Coronary artery (tissue), 2 donors: Measurements from ENCODE around the gene ADAT1.
"Not testable (repeated sequence)": the region's sequence is repeated elsewhere in the genome, so short reads cannot be mapped to it uniquely, and the experiment has no call there.

ENCODE experiments used
- DNase-seq: peaks from one replicate; pipeline ENCODE4 v3.0.0-alpha.2; 2017; ENCODE audit warnings: low spot score
- H3K27ac ChIP-seq, 2 donors: fragments of 200-600 bp; sonication (generic); one replicate each; pipeline ENCODE4 v1.5.1; 2016 to 2019
- H3K4me3 ChIP-seq: fragments of 200-600 bp; sonication (generic); 2 replicates; pipeline ENCODE4 v1.5.1; 2016; ENCODE audit warnings: mild to moderate bottlenecking, moderate library complexity
- TF ChIP-seq, protein P1 (sequence below): fragments of 200-600 bp; sonication (generic); IDR thresholded peaks from one replicate; pipeline ENCODE4 v1.5.1; 2019; ENCODE audit warnings: antibody characterized with exemption

Gene ADAT1

GRCh38 chr16:75614066-75614897 lies 8.8 kb downstream of the ADAT1 start:
- TF ChIP-seq, protein P1, sequence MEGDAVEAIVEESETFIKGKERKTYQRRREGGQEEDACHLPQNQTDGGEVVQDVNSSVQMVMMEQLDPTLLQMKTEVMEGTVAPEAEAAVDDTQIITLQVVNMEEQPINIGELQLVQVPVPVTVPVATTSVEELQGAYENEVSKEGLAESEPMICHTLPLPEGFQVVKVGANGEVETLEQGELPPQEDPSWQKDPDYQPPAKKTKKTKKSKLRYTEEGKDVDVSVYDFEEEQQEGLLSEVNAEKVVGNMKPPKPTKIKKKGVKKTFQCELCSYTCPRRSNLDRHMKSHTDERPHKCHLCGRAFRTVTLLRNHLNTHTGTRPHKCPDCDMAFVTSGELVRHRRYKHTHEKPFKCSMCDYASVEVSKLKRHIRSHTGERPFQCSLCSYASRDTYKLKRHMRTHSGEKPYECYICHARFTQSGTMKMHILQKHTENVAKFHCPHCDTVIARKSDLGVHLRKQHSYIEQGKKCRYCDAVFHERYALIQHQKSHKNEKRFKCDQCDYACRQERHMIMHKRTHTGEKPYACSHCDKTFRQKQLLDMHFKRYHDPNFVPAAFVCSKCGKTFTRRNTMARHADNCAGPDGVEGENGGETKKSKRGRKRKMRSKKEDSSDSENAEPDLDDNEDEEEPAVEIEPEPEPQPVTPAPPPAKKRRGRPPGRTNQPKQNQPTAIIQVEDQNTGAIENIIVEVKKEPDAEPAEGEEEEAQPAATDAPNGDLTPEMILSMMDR = no peak
- no peak for DNase-seq
- H3K27ac ChIP-seq = no peak overlapping the region
- H3K4me3 ChIP-seq = no peak overlapping the region

GRCh38 chr16:75606507-75606906 lies 16.6 kb downstream of the ADAT1 start:
- TF ChIP-seq, protein P1 = no peak
- Histone ChIP-seq H3K4me3 (no peak overlapping the region), H3K27ac (no peak overlapping the region)
- DNase-seq = no peak

- no peak for DNase-seq
- no peak overlapping the region for H3K27ac ChIP-seq
- TF ChIP-seq, protein P1 = no peak
- H3K4me3 ChIP-seq = no peak overlapping the region
Measured at GRCh38 chr16:75603241-75603640, 19.8 kb downstream of the ADAT1 start.

GRCh38 chr16:75599452-75600277 lies 23.4 kb downstream of the ADAT1 start:
- DNase-seq = no peak
- Histone ChIP-seq H3K4me3 (no peak overlapping the region), H3K27ac (peak overlapping the region in 1 of 2 donors; percentile 65)
- TF ChIP-seq, protein P1 = no peak

- DNase-seq = no peak
- H3K27ac ChIP-seq = peak overlapping the region; percentile 21 to 26
- no peak overlapping the region for H3K4me3 ChIP-seq
- TF ChIP-seq, protein P1 = no peak
Measured at GRCh38 chr16:75593825-75594820, 29.0 kb downstream of the ADAT1 start.

DNA sequence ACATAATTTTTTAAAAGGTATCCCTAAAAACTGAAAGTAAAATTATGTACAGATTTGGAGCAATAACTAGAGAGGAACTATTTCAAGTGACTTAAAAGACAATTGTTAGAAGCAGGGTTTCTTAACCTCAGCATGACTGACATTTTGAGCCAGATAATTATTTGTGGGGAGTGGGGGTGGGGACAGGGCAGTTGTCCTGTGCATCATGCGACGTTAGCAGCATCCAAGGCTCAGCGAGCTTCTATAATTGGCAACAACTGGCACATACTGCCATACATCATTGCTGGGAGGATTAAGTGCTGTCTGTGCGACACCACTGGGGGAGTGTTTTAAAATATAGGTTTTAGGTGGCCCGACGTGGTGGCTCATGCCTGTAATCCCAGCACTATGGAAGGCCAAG lies 29.8 kb downstream of the ADAT1 start:
- no peak overlapping the region for H3K4me3 ChIP-seq
- DNase-seq = no peak
- no peak overlapping the region for H3K27ac ChIP-seq
- TF ChIP-seq, protein P1 = no peak

DNA sequence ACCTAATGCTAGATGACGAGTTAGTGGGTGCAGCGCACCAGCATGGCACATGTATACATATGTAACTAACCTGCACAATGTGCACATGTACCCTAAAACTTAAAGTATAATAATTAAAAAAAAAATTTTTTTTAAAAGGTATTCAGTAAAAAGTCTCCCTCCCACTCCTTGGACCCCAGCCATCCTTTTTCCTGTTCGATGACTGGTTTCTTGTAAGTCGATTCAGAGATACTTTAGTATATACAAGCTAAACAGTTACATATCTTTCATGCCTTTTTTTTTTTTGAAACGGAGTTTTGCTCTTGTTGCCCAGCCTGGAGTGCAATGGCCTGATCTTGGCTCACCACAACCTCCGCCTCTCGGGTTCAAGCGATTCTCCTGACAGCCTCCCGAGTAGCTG lies 31.2 kb downstream of the ADAT1 start:
- peak overlapping the region in 1 of 2 donors; percentile 55 for H3K27ac ChIP-seq
- not testable (repeated sequence) for DNase-seq, H3K4me3 ChIP-seq
